Measurements from ENCODE around the gene RPGRIP1L.

Gene RPGRIP1L

DNA sequence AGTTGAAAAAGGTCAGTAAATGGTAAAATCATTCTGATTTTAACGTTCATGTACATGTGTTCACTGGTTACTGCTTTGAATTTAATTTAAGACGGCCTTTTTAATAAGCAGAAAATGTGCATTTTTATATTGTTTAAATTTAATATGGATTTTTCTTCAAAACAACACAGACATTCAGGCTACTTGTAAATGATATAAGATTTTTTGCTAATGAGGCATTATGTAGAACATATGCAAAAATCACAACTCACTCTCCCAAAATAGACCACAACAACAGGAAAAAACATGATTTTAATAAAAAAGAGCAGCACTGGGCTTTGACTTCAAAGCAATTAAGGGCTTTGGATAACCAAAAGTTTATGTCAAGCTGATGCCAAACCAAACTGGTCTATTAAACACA is 22.3 kb downstream of the RPGRIP1L start:
- no peaks in the 10 kb centered on the region for H3K27me3 ChIP-seq
- H3K36me3 ChIP-seq = no peaks in the 10 kb centered on the region
- no peaks in the 10 kb centered on the region for H3K9me3 ChIP-seq
- TF ChIP-seq, protein P1, sequence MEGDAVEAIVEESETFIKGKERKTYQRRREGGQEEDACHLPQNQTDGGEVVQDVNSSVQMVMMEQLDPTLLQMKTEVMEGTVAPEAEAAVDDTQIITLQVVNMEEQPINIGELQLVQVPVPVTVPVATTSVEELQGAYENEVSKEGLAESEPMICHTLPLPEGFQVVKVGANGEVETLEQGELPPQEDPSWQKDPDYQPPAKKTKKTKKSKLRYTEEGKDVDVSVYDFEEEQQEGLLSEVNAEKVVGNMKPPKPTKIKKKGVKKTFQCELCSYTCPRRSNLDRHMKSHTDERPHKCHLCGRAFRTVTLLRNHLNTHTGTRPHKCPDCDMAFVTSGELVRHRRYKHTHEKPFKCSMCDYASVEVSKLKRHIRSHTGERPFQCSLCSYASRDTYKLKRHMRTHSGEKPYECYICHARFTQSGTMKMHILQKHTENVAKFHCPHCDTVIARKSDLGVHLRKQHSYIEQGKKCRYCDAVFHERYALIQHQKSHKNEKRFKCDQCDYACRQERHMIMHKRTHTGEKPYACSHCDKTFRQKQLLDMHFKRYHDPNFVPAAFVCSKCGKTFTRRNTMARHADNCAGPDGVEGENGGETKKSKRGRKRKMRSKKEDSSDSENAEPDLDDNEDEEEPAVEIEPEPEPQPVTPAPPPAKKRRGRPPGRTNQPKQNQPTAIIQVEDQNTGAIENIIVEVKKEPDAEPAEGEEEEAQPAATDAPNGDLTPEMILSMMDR (IDR thresholded peaks at IDR 0.05) = no peak
- no peaks in the 10 kb centered on the region for H3K4me1 ChIP-seq (ENCODE audit: control insufficient read depth in 1 of 2, insufficient read depth in 1 of 2, low read depth in 1 of 2, low read length in 1 of 2)
- no peak overlapping the region for H3K4me3 ChIP-seq (ENCODE audit: low read depth in 1 of 2, low read length in 1 of 2)
- no peak overlapping the region for H3K27ac ChIP-seq

DNA sequence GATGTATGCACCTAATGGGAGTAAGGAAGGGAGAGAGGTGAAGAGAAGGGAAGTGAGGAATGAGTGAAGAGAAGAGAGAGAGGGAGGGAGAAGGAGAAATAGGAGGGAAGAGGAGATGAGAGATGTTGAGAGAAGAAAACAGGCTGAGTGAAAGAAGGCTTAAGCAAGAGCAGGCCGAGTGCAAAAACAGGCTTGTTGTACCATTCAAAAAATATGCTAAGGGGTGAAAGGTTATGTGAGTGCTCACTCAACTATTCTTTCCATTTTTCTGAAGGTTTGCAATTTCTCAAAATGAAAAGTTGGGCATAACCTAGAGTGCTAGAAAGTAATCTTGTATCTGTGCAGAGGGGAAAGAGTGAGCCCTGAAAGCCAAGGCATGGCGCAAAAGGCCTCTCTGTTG is 22.9 kb downstream of the RPGRIP1L start:
- H3K4me1 ChIP-seq (ENCODE audit: control insufficient read depth in 1 of 2, insufficient read depth in 1 of 2, low read depth in 1 of 2, low read length in 1 of 2) = no peaks in the 10 kb centered on the region
- TF ChIP-seq, protein P1 (IDR thresholded peaks at IDR 0.05) = no peak
- H3K27me3 ChIP-seq = no peaks in the 10 kb centered on the region
- no peak overlapping the region for H3K4me3 ChIP-seq (ENCODE audit: low read depth in 1 of 2, low read length in 1 of 2)
- H3K36me3 ChIP-seq = no peaks in the 10 kb centered on the region
- H3K27ac ChIP-seq = no peak overlapping the region
- no peaks in the 10 kb centered on the region for H3K9me3 ChIP-seq

DNA sequence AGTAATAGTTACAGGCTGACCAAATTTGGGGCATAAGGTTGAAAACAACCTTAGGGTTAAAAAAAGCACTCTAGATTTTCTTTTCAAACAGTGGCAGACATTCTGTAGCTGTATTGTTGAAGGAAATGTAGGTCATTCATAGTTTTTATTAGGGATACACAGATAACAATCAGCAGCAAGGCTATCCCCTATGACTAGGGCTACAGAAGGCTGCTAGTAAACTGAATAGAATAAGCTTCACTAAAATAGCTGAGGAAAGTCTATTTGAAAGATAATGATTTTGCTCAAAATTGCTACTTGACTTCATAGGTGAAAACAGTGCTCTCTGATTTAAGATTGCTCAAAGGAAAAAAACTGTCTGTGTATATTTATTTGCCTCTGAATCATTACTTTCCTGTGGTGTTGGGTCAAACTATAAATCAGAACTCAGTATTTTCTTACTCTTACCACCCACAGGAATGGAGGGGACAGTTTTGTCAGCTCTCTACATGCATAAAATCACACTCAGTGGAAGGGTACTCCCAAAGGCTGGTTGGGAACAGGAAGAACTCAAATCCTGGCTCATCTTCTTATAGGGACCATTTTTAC is 24.8 kb downstream of the RPGRIP1L start:
- no peaks in the 10 kb centered on the region for H3K27me3 ChIP-seq
- no peaks in the 10 kb centered on the region for H3K4me1 ChIP-seq (ENCODE audit: control insufficient read depth in 1 of 2, insufficient read depth in 1 of 2, low read depth in 1 of 2, low read length in 1 of 2)
- H3K27ac ChIP-seq = no peak overlapping the region
- no peak overlapping the region for H3K4me3 ChIP-seq (ENCODE audit: low read depth in 1 of 2, low read length in 1 of 2)
- TF ChIP-seq, protein P1 (IDR thresholded peaks at IDR 0.05) = no peak
- no peaks in the 10 kb centered on the region for H3K9me3 ChIP-seq
- H3K36me3 ChIP-seq = no peaks in the 10 kb centered on the region

DNA sequence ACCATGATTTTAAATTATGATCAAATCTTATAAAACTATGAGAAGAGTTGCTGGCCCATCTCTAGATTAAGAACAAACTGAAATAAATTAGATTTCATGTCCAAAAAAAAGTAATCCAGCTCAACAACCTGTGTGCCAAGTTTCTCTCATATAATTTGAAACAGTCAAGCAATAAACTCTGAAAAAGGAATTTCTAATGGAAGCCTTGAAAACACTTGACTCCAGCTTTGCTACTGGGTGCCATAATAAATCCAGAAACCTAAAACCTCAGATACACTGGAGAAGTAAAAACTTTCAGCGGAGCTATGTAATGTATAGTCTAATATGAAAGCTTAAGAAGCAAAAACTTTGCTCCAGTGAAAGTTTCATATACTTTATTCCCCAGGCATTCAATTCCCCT is 25.5 kb downstream of the RPGRIP1L start:
- no peaks in the 10 kb centered on the region for H3K4me1 ChIP-seq (ENCODE audit: control insufficient read depth in 1 of 2, insufficient read depth in 1 of 2, low read depth in 1 of 2, low read length in 1 of 2)
- TF ChIP-seq, protein P1 (IDR thresholded peaks at IDR 0.05) = no peak
- H3K9me3 ChIP-seq = no peaks in the 10 kb centered on the region
- H3K36me3 ChIP-seq = no peaks in the 10 kb centered on the region
- no peaks in the 10 kb centered on the region for H3K27me3 ChIP-seq
- no peak overlapping the region for H3K4me3 ChIP-seq (ENCODE audit: low read depth in 1 of 2, low read length in 1 of 2)
- no peak overlapping the region for H3K27ac ChIP-seq

DNA sequence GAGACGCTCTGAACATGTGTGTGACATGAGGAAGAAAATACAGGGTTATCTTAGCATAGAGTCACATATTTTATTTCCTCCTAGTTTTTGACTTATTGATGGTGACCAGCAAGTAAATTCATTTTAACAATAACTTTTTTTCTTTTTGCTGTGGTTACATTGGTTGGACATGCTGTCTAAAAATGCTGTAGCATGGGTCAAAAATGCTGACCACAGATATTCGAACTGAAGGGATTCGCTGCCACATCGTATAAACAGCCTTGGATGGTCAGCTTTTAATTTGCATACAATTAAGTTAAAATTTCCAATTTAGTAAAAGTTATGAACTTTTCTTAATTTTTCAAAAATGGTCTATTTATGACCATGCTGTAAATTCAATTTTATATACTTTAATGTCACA is 30.5 kb downstream of the RPGRIP1L start:
- no peak overlapping the region for H3K4me3 ChIP-seq (ENCODE audit: low read depth in 1 of 2, low read length in 1 of 2)
- no peaks in the 10 kb centered on the region for H3K4me1 ChIP-seq (ENCODE audit: control insufficient read depth in 1 of 2, insufficient read depth in 1 of 2, low read depth in 1 of 2, low read length in 1 of 2)
- no peaks in the 10 kb centered on the region for H3K27me3 ChIP-seq
- TF ChIP-seq, protein P1 (IDR thresholded peaks at IDR 0.05) = no peak
- H3K36me3 ChIP-seq = no peaks in the 10 kb centered on the region
- H3K9me3 ChIP-seq = no peaks in the 10 kb centered on the region
- H3K27ac ChIP-seq = no peak overlapping the region

DNA sequence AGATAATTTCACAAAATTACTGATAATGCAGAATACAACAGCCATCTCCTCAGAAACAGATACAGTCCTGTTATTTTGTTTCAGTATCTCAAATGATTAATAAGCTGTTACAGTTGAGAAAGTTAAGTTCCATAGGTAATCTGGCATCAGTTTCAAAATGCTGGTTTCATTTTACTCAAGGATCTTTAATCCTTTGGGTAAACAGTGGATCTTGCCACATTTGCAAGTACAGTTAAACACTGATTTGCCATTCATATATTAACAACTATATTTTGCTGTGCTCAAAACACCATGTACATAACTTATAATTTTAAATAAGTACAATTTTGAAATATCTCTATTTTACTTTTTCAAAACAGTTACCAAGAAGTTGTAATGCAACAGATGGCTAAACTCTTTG is 31.2 kb downstream of the RPGRIP1L start:
- TF ChIP-seq, protein P1 (IDR thresholded peaks at IDR 0.05) = no peak
- no peaks in the 10 kb centered on the region for H3K27me3 ChIP-seq
- H3K9me3 ChIP-seq = no peaks in the 10 kb centered on the region
- H3K27ac ChIP-seq = no peak overlapping the region
- H3K4me1 ChIP-seq (ENCODE audit: control insufficient read depth in 1 of 2, insufficient read depth in 1 of 2, low read depth in 1 of 2, low read length in 1 of 2) = no peaks in the 10 kb centered on the region
- no peaks in the 10 kb centered on the region for H3K36me3 ChIP-seq
- H3K4me3 ChIP-seq (ENCODE audit: low read depth in 1 of 2, low read length in 1 of 2) = no peak overlapping the region

Data from neutrophil (primary cell).